HG02642 (cell line): Measurements from ENCODE around the gene ASGR1.
"Not testable (repeated sequence)": the region's sequence is repeated elsewhere in the genome, so short reads cannot be mapped to it uniquely, and the experiment has no call there.

ENCODE experiments used
- ATAC-seq: cut with Tn5 transposase; IDR thresholded peaks from one replicate; pipeline ENCODE4 v1.9.1; 2021; ENCODE audit warnings: mild to moderate bottlenecking; ENCODE audit not compliant: unreplicated experiment, poor library complexity

ASGR1 gene

GRCh38 chr17:7191571-7192270 is 12.6 kb upstream of the ASGR1 start:
- ATAC-seq, result no peak

- ATAC-seq, result no peak
Measured at GRCh38 chr17:7191069-7191468, 11.9 kb upstream of the ASGR1 start.

- ATAC-seq, result no peak
Measured at GRCh38 chr17:7190276-7190917, 11.2 kb upstream of the ASGR1 start.

GRCh38 chr17:7186241-7186640 is 7.1 kb upstream of the ASGR1 start:
- ATAC-seq, result no peak

GRCh38 chr17:7184647-7185046 is 5.5 kb upstream of the ASGR1 start:
- ATAC-seq, result no peak

GRCh38 chr17:7184091-7184488 is 4.9 kb upstream of the ASGR1 start:
- no peak for ATAC-seq

GRCh38 chr17:7183433-7184090 is 4.4 kb upstream of the ASGR1 start:
- ATAC-seq, result no peak

GRCh38 chr17:7182101-7182500 is 2.9 kb upstream of the ASGR1 start:
- not testable (repeated sequence) for ATAC-seq

- ATAC-seq, result no peak
Measured at GRCh38 chr17:7178973-7179316, 225 bp downstream of the ASGR1 start.

GRCh38 chr17:7177954-7178477 is 1.2 kb downstream of the ASGR1 start:
- ATAC-seq, result no peak

GRCh38 chr17:7177191-7177953 is 1.8 kb downstream of the ASGR1 start:
- no peak for ATAC-seq

GRCh38 chr17:7176841-7177190 is 2.4 kb downstream of the ASGR1 start:
- ATAC-seq, result no peak

- ATAC-seq, result no peak
Measured at GRCh38 chr17:7176107-7176840, 2.9 kb downstream of the ASGR1 start.

GRCh38 chr17:7175330-7175733 is 3.8 kb downstream of the ASGR1 start:
- ATAC-seq, result no peak

GRCh38 chr17:7174603-7175326 is 4.4 kb downstream of the ASGR1 start:
- no peak for ATAC-seq

GRCh38 chr17:7173687-7174602 is 5.2 kb downstream of the ASGR1 start:
- ATAC-seq, result no peak

- ATAC-seq, result not testable (repeated sequence)
Measured at GRCh38 chr17:7172522-7173191, 6.5 kb downstream of the ASGR1 start.

- not testable (repeated sequence) for ATAC-seq
Measured at GRCh38 chr17:7169565-7169908, 9.6 kb downstream of the ASGR1 start.
